SU-DHL-6 (cell line): Measurements from ENCODE around the gene GOLGB1.
"Not testable (repeated sequence)": the region's sequence is repeated elsewhere in the genome, so short reads cannot be mapped to it uniquely, and the experiment has no call there.

Experiments
- H2AFZ ChIP-seq: fragments of 200-600 bp; sonication (generic); 2 replicates; pipeline ENCODE4 v1.6.1; 2014; ENCODE audit warnings: low read depth, mild to moderate bottlenecking, moderate library complexity, mixed read lengths, antibody characterized with exemption, low read length; ENCODE audit not compliant: severe bottlenecking
- H3F3A ChIP-seq: fragments of 200-600 bp; shearing (Covaris generic); 2 replicates; pipeline ENCODE4 v1.6.0; 2016; ENCODE audit warnings: antibody characterized with exemption, mild to moderate bottlenecking; ENCODE audit not compliant: insufficient read depth
- H3K27ac ChIP-seq: fragments of 200-600 bp; sonication (generic); 2 replicates; pipeline ENCODE4 v1.5.1; 2016; ENCODE audit warnings: low read depth, mild to moderate bottlenecking, low read length, moderate library complexity, mixed read lengths
- H3K27me3 ChIP-seq: fragments of 200-600 bp; sonication (generic), shearing (Covaris generic); 2 replicates; pipeline ENCODE4 v1.6.0; 2014; ENCODE audit warnings: mild to moderate bottlenecking, low read length
- H3K36me3 ChIP-seq: fragments of 200-600 bp; sonication (generic); 2 replicates; pipeline ENCODE4 v1.6.1; 2014; ENCODE audit warnings: mild to moderate bottlenecking, low read length, mixed read lengths
- H3K4me2 ChIP-seq: fragments of 300-600, 200-600 bp; shearing (Covaris generic), sonication (generic); 2 replicates; pipeline ENCODE4 v1.6.0; 2014; ENCODE audit warnings: low read length, low read depth, mild to moderate bottlenecking; ENCODE audit not compliant: poor library complexity, severe bottlenecking
- H3K4me3 ChIP-seq: fragments of 200-600 bp; sonication (generic); 2 replicates; pipeline ENCODE4 v1.5.1; 2014; ENCODE audit warnings: antibody characterized with exemption, low read length, mild to moderate bottlenecking, mixed read lengths; ENCODE audit not compliant: insufficient read depth, poor library complexity, severe bottlenecking
- H3K79me2 ChIP-seq: fragments of 200-600 bp; sonication (generic); 2 replicates; pipeline ENCODE4 v1.6.1; 2014; ENCODE audit warnings: mild to moderate bottlenecking, low read length, moderate library complexity; ENCODE audit not compliant: insufficient read depth
- H3K9ac ChIP-seq: fragments of 200-600 bp; sonication (generic); 2 replicates; pipeline ENCODE4 v1.7.0; 2014; ENCODE audit warnings: mild to moderate bottlenecking, low read length
- H3K9me2 ChIP-seq: fragments of 200-600 bp; sonication (generic); replicated peaks from 2 replicates; pipeline ENCODE4 v1.6.1; 2014; ENCODE audit warnings: low read length; ENCODE audit not compliant: insufficient read depth
- H3K9me3 ChIP-seq: fragments of 200-600 bp; sonication (generic); 2 replicates; pipeline ENCODE4 v1.6.1; 2014; ENCODE audit warnings: low read length, mixed read lengths; ENCODE audit not compliant: insufficient read depth
- H4K20me1 ChIP-seq: fragments of 200-600 bp; sonication (generic); 2 replicates; pipeline ENCODE4 v1.6.1; 2014; ENCODE audit warnings: low read depth, mild to moderate bottlenecking, antibody characterized with exemption, low read length, moderate library complexity, mixed read lengths
- EZH2phosphoT487 ChIP-seq: fragments of 200-600 bp; sonication (generic), shearing (Covaris generic); conservative IDR thresholded peaks from 2 replicates; pipeline ENCODE4 v1.6.1; 2018; ENCODE audit warnings: mild to moderate bottlenecking, antibody characterized with exemption, low read length, moderate library complexity, mixed read lengths
- TF ChIP-seq, protein P1 (sequence below): fragments of 200-600 bp; sonication (generic); IDR thresholded peaks from one replicate; pipeline ENCODE4 v1.5.1; 2017; ENCODE audit warnings: antibody characterized with exemption, mild to moderate bottlenecking, low read length, moderate library complexity; ENCODE audit not compliant: insufficient read depth, poor library complexity, severe bottlenecking

The GOLGB1 gene

DNA sequence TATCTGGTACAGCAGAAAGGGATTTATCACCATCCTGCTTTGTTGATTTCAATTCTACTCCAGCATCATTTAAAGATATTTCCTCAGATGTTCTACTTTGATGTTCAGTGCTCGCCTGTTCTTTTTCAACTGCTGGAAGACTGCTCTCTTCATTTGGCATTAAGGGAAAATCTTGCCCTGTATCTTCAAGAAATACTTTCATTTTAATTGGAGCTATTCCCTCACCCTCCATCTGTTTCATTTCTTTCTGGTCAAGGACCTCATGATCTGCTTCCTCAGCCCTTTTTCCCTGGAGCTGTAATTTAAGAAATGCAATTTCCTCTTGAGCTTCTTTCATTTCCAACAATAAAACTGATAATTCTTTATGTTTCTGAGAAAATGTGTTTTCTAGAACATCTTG, 51.1 kb downstream of the GOLGB1 start:
- H3K9me2 ChIP-seq, result no peaks in the 10 kb centered on the region
- H2AFZ ChIP-seq, result no peak overlapping the region
- no peak overlapping the region for H3K4me2 ChIP-seq
- no peak overlapping the region for H3K4me3 ChIP-seq
- peaks cover 12% of the 10 kb centered on the region for H3K36me3 ChIP-seq
- no peak overlapping the region for H3K9ac ChIP-seq
- H3F3A ChIP-seq, result no peaks in the 10 kb centered on the region; the same call in 1 of the 2 replicates
- no peak overlapping the region for H3K27ac ChIP-seq
- TF ChIP-seq EZH2phosphoT487, result no peak
- H3K79me2 ChIP-seq, result no peaks in the 10 kb centered on the region
- no peaks in the 10 kb centered on the region for H3K9me3 ChIP-seq
- H3K27me3 ChIP-seq, result no peaks in the 10 kb centered on the region
- H4K20me1 ChIP-seq, result no peaks in the 10 kb centered on the region

DNA sequence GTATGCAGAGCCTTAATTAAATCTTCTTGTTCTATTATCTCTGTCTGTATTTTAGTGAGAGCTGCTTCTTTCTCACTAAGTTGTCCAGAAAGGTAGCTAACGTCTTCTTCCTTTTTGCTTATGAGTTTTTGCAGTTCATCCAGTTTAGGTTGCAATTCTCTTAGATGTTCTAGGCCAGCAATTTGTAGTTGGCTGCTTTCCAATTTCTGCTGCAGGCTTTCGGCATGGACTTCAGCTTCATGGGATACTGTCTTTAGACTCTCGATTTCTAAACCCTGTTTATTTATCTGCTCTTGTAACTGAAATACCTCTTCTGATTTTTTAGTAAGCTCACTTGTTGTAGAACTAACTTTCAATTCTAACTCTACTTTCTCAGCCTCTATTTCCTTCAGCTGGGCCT, 53.4 kb downstream of the GOLGB1 start:
- TF ChIP-seq, protein P1, sequence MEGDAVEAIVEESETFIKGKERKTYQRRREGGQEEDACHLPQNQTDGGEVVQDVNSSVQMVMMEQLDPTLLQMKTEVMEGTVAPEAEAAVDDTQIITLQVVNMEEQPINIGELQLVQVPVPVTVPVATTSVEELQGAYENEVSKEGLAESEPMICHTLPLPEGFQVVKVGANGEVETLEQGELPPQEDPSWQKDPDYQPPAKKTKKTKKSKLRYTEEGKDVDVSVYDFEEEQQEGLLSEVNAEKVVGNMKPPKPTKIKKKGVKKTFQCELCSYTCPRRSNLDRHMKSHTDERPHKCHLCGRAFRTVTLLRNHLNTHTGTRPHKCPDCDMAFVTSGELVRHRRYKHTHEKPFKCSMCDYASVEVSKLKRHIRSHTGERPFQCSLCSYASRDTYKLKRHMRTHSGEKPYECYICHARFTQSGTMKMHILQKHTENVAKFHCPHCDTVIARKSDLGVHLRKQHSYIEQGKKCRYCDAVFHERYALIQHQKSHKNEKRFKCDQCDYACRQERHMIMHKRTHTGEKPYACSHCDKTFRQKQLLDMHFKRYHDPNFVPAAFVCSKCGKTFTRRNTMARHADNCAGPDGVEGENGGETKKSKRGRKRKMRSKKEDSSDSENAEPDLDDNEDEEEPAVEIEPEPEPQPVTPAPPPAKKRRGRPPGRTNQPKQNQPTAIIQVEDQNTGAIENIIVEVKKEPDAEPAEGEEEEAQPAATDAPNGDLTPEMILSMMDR, result no peak
- no peak for TF ChIP-seq EZH2phosphoT487
- Histone ChIP-seq H3K9me2 (no peaks in the 10 kb centered on the region), H3K9ac (no peak overlapping the region), H4K20me1 (no peaks in the 10 kb centered on the region), H3K27me3 (no peaks in the 10 kb centered on the region), H3K36me3 (peaks cover 7% of the 10 kb centered on the region; the same call in 1 of the 2 replicates), H3K9me3 (no peaks in the 10 kb centered on the region), H3K79me2 (no peaks in the 10 kb centered on the region), H2AFZ (no peak overlapping the region), H3K4me2 (no peak overlapping the region), H3F3A (no peaks in the 10 kb centered on the region; the same call in 1 of the 2 replicates), H3K4me3 (no peak overlapping the region), H3K27ac (no peak overlapping the region)

DNA sequence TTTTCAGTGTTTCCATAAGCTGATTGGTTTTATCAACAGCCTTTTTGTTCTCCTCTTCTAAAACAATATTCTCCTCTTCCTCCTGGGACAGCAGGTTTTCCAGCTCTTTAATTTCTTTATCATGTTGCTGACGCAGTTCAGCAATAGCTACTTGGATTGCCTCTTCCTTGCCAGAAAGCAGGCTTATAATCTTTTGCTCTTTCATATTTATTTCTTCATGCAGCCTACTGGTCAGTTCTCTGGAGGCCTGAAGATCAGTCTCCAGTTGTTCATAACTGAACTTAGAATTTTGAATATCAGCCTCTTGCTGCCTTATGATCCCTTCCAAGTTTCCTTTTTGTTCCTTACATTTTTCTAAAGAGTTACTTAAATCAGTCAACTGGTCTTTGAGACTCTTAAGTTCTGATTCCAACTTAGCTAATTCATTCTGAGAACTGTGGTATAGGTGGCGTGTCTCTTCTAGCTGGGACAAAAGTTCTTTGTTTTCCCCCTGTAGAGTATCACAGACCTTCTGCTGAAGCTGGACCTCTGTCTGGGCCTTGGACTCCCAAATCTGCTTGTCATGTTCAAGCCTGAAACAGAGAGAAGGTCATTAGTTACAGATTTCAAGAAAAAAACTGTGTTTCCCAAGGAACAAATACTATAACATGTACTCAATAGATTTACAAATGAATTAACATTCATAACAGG, 57.4 kb downstream of the GOLGB1 start:
- Histone ChIP-seq H3K36me3 (no peaks in the 10 kb centered on the region), H3F3A (no peaks in the 10 kb centered on the region), H3K9me3 (no peaks in the 10 kb centered on the region), H4K20me1 (no peaks in the 10 kb centered on the region), H3K9ac (no peak overlapping the region), H3K4me2 (no peak overlapping the region), H3K79me2 (no peaks in the 10 kb centered on the region), H2AFZ (no peak overlapping the region), H3K9me2 (no peaks in the 10 kb centered on the region), H3K27me3 (no peaks in the 10 kb centered on the region), H3K27ac (no peak overlapping the region), H3K4me3 (no peak overlapping the region)
- TF ChIP-seq, protein P1, result no peak
- TF ChIP-seq EZH2phosphoT487, result no peak

- H3K9ac ChIP-seq, result no peak overlapping the region
- H3K9me3 ChIP-seq, result no peaks in the 10 kb centered on the region
- no peaks in the 10 kb centered on the region for H3K27me3 ChIP-seq
- no peaks in the 10 kb centered on the region for H3K36me3 ChIP-seq
- H3K27ac ChIP-seq, result no peak overlapping the region
- TF ChIP-seq EZH2phosphoT487, result no peak
- TF ChIP-seq, protein P1, result no peak
- no peaks in the 10 kb centered on the region for H4K20me1 ChIP-seq
- H3K4me2 ChIP-seq, result no peak overlapping the region
- no peaks in the 10 kb centered on the region for H3F3A ChIP-seq
- no peaks in the 10 kb centered on the region for H3K79me2 ChIP-seq
- no peak overlapping the region for H2AFZ ChIP-seq
- H3K4me3 ChIP-seq, result no peak overlapping the region
- no peaks in the 10 kb centered on the region for H3K9me2 ChIP-seq
Observed at GRCh38 chr3:121690777-121691405, 58.6 kb downstream of the GOLGB1 start.

GRCh38 chr3:121688747-121689146, 60.8 kb downstream of the GOLGB1 start:
- not testable (repeated sequence) for H3K27ac ChIP-seq, H3K9ac ChIP-seq, H3F3A ChIP-seq, H3K9me3 ChIP-seq, H3K36me3 ChIP-seq, H3K9me2 ChIP-seq, H3K79me2 ChIP-seq, H4K20me1 ChIP-seq, H2AFZ ChIP-seq, H3K4me3 ChIP-seq, H3K4me2 ChIP-seq, H3K27me3 ChIP-seq
